NCI-H146 (cell line): Measurements from ENCODE around the gene TET1.
A peak's percentile ranks its signal among the peaks of the same experiment; 100 is the strongest.
"Not testable (repeated sequence)": the region's sequence is repeated elsewhere in the genome, so short reads cannot be mapped to it uniquely, and the experiment has no call there.

ENCODE experiments used
- DNase-seq: peaks from one replicate; lab custom pipeline; 2025; lab: John Stamatoyannopoulos, UW

Gene TET1

GRCh38 chr10:68611227-68611626 lies 51.1 kb downstream of the TET1 start:
- no peak for DNase-seq

- DNase-seq: not testable (repeated sequence)
Observed at GRCh38 chr10:68613974-68614373, 53.8 kb downstream of the TET1 start.

- DNase-seq: not testable (repeated sequence)
Observed at GRCh38 chr10:68617691-68618090, 57.6 kb downstream of the TET1 start.

- DNase-seq: no peak
Observed at GRCh38 chr10:68618234-68618633, 58.1 kb downstream of the TET1 start.

- DNase-seq: no peak
Observed at GRCh38 chr10:68619595-68619994, 59.5 kb downstream of the TET1 start.

GRCh38 chr10:68625316-68625921 lies 65.3 kb downstream of the TET1 start:
- DNase-seq: no peak

GRCh38 chr10:68628576-68629127 lies 68.5 kb downstream of the TET1 start:
- peak; percentile 17 for DNase-seq

GRCh38 chr10:68632271-68632560 lies 72.1 kb downstream of the TET1 start:
- DNase-seq: not testable (repeated sequence)

- DNase-seq: no peak
Observed at GRCh38 chr10:68633281-68633680, 73.1 kb downstream of the TET1 start.

- DNase-seq: no peak
Observed at GRCh38 chr10:68633816-68634466, 73.8 kb downstream of the TET1 start.

GRCh38 chr10:68636335-68636734 lies 76.2 kb downstream of the TET1 start:
- no peak for DNase-seq

- not testable (repeated sequence) for DNase-seq
Observed at GRCh38 chr10:68643550-68643949, 83.4 kb downstream of the TET1 start.

GRCh38 chr10:68647672-68648341 lies 87.7 kb downstream of the TET1 start:
- DNase-seq: no peak

- DNase-seq: no peak
Observed at GRCh38 chr10:68655620-68656126, 95.5 kb downstream of the TET1 start.

- DNase-seq: no peak
Observed at GRCh38 chr10:68665841-68666240, 105.7 kb downstream of the TET1 start.

GRCh38 chr10:68666280-68666760 lies 106.2 kb downstream of the TET1 start:
- DNase-seq: no peak

- DNase-seq: no peak
Observed at GRCh38 chr10:68668231-68668630, 108.1 kb downstream of the TET1 start.

- no peak for DNase-seq
Observed at GRCh38 chr10:68668972-68669371, 108.8 kb downstream of the TET1 start.

- no peak for DNase-seq
Observed at GRCh38 chr10:68684413-68684812, 124.3 kb downstream of the TET1 start.

- DNase-seq: no peak
Observed at GRCh38 chr10:68696018-68696417, 135.9 kb downstream of the TET1 start.

- no peak for DNase-seq
Observed at GRCh38 chr10:68697106-68697505, 137.0 kb downstream of the TET1 start.

- DNase-seq: no peak
Observed at GRCh38 chr10:68700197-68700596, 140.1 kb downstream of the TET1 start.

GRCh38 chr10:68705548-68705947 lies 145.4 kb downstream of the TET1 start:
- no peak for DNase-seq
